AG08395 (cell line): ENCODE results near the gene GRID1.
"Not testable (repeated sequence)": the region's sequence is repeated elsewhere in the genome, so short reads cannot be mapped to it uniquely, and the experiment has no call there.

Source experiments
- DNase-seq: peaks from one replicate; pipeline ENCODE4 v3.0.0; 2012; ENCODE audit warnings: mixed read lengths, low spot score

Gene GRID1

GRCh38 chr10:86391986-86392722, 25.6 kb upstream of the GRID1 start:
- DNase-seq = no peak

- DNase-seq = no peak
Measured at GRCh38 chr10:86391236-86391840, 24.7 kb upstream of the GRID1 start.

DNA sequence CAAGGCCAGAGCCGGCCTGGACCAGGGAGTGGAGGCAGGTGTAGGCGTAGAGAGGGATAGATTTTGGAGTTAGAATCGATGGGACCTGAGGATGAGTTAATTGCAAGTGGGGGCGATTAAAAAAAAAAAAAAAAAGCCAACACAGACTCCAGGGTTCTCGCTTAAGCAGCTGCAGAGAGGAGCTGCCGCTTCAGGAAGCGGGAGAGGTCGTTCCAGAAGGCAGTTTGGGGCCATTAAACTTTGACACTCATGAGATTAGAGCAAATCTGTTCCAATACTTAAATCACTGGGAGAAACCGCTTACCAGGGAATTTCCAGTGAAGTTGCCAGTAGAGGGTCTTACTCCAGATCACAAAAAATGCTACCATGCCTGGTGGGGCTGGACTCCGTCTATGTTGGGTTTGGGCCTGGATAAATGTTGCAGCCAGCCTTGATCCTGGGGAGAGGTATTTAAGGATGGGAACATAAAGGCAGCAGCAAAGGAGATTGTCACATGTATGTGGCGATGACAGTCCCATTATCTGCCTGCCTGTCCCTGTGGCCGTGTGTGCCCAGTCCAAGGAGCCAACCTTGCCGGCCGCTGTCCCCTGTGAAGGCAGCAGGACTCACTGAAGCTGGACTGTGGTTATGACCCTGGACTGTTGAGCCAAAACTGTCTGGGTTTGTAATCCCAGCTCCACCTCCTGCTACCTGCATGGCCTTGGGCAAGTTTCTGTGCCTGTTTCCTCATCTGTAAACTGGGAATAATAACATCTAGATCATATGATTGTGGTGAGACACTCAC, 23.9 kb upstream of the GRID1 start:
- no peak for DNase-seq

DNA sequence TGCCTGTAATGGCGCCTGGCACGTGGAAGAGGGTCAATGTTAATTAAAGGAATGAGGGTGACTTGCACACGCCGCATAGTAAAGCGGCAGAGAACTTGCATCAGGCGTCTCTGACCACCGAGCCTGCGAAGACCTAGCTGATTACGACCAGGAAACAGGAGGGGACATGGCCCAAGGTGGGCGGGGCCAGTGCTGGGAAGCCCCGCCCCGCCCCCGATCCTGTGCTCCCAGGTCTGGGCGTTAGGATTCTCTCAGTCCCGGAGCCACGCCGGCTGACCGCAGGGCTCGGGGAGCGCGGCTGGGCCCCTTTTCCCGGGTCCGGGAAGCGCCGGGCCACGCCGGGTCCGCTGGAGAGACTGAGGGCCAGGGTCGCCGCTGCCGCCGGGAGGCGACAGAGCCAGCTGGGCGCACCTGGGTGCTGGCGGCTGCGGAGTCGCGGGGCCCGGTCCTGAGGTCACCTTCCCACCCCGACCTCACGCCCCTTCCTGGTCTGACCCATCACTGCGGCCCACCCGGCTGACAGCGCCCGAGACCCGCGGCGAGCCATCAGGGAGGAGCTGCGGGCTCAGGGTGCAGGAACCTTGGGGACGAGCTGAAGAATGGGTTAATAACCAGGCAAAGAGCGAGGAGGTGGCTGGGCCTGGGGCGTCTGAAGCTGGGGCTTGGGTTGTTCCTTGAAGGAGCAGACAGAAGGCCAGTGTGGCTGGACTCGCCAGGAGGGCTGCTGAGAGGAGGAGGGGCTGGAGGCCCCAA, 23.0 kb upstream of the GRID1 start:
- no peak for DNase-seq

DNA sequence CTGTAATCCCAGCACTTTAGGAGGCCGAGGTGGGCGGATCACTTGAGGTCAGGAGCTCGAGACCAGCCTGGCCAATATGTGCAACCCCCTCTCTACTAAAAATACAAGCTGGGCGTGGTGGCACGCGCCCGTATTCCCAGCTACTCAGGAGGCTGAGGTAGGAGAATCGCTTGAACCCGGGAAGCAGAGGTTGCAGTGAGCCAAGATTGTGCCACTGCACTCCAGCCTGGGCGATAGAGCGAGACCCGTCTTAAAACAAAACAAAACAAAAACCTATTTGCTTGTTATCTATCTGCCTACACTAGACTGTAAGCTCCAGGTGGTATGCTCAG, 22.5 kb upstream of the GRID1 start:
- DNase-seq = not testable (repeated sequence)

- DNase-seq = no peak
Measured at GRCh38 chr10:86388119-86388704, 21.6 kb upstream of the GRID1 start.

- DNase-seq = no peak
Measured at GRCh38 chr10:86387178-86387794, 20.7 kb upstream of the GRID1 start.

DNA sequence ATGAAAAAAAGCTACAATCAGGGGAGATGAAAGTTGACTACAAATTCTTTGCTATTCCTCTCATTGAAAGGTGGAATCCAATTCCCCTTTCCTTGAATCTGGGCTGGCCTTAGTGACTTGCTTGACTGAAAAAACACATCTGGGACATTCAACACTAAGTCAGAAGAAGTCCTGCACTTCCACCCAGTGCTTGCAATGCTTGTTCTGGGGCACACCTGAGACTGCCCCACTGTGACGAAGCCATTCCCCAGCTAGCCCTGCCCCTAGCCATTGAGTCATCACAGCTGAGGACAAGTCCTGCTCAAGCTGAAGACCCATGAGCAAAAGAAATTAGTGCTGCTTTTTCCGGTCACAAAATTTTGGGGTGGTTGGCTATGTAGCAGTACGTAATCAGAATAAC, 19.2 kb upstream of the GRID1 start:
- no peak for DNase-seq

GRCh38 chr10:86377797-86378146, 11.2 kb upstream of the GRID1 start:
- DNase-seq = no peak

- DNase-seq = peak; percentile 85
Measured at GRCh38 chr10:86376852-86377796, 10.5 kb upstream of the GRID1 start.

DNA sequence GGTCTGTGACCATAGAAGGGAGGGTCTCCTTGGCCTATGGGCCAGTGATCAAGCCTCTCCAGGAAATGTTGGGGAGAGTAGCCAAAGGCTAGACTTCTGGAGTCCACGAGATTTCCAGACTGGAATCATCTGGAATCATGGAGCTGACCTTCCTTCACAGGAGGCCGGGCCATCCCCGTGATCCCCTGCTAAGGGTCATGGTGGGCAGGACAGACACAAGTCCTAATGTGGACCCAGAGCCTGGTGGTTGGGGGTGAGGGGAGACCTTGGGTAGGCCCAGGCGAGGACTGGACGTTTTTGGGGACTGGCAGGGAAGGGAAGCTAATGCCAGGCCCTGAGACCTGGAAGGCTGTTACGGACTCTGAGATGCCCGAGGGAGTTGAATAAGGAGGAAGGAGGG, 9.8 kb upstream of the GRID1 start:
- no peak for DNase-seq

GRCh38 chr10:86375204-86375603, 8.6 kb upstream of the GRID1 start:
- DNase-seq = no peak

GRCh38 chr10:86374664-86375063, 8.1 kb upstream of the GRID1 start:
- no peak for DNase-seq

- no peak for DNase-seq
Measured at GRCh38 chr10:86373828-86374227, 7.2 kb upstream of the GRID1 start.

- DNase-seq = no peak
Measured at GRCh38 chr10:86373251-86373650, 6.7 kb upstream of the GRID1 start.

GRCh38 chr10:86372784-86373239, 6.2 kb upstream of the GRID1 start:
- no peak for DNase-seq

GRCh38 chr10:86372119-86372783, 5.7 kb upstream of the GRID1 start:
- no peak for DNase-seq

DNA sequence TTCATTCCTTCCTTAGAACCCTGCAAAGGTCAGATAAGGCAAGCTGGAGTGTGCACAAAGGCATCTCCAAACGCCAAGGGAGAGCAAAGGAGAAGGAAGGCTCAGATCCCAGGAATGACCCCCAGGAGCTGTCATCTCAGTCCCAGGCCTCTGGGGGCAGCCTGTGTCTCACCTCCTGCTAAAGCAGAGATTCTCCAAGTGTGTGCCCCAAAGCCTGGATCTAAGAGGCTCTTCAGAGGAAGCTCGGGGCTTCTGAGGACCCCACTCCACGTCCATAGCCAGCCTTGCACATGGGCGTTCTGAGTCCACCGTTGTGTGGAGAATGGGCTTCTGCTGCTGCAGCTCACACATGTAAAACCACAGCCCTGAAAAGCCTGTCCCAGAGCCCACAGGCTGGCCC, 5.1 kb upstream of the GRID1 start:
- no peak for DNase-seq

DNA sequence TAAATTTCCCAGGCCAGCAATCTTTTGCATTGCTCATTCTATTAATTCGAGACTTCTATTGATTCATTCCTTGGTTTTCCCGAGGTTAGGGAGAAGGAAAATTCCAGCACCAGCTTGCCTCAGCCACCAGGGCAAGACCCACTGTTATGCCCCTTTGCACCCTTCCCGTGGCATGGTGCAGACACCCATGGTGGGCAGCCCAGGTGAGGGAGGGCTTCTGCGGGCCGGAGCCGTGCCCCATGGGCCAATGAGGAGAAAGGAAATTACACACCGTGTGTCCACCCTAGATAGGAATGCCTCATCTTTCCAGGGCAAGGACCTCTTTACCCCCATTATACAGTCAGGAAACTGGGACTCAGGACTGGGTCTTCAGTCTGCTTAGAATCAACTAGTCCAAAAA, 4.5 kb upstream of the GRID1 start:
- no peak for DNase-seq

DNA sequence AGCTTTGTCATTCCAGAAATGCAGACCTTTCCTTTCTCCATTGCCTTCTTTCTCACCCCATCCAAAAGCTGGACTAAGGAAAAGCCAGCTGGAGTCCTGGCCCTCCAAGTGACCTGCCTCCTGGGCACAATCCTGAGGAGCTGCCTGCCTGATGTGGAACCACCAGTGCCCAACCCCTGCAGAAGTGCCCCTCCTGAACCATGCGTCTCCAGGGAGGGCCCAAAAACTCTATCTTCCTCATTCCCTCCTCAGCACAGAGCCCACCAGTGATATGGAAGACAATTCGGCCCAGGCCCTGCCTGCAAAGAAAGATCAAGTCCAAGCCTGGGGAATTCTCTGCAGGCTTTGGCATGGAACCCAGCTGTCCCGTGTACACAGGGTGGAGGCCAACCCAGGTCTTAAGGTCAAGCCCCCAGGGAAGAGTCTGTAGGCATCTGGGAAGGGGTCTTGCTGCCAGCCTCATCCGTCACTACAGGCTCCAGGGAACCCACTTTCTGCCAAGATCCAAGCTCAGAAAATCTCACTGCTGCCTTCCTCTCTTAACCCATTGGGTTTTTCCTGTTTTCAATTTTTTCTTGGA, 3.5 kb upstream of the GRID1 start:
- DNase-seq = no peak
